SK-N-MC (cell line): ENCODE results near the gene HOMER3.
A peak's percentile ranks its signal among the peaks of the same experiment; 100 is the strongest.

Experiments used
- DNase-seq: peaks from one replicate; pipeline ENCODE4 v3.0.0-alpha.2; 2011; ENCODE audit warnings: low read depth, low spot score
- H3K27ac ChIP-seq: fragments of 200-600 bp; sonication (generic); 2 replicates; pipeline ENCODE4 v1.5.1; 2016; ENCODE audit warnings: mixed run types
- H3K36me3 ChIP-seq: fragments of 200-600 bp; sonication (generic); 2 replicates; pipeline ENCODE4 v1.6.1; 2017; ENCODE audit warnings: antibody characterized with exemption, low read length, mixed read lengths; ENCODE audit not compliant: insufficient read depth
- H3K4me3 ChIP-seq: fragments of 200-600 bp; sonication (generic); 2 replicates; pipeline ENCODE4 v1.5.1; 2016
- H3K9ac ChIP-seq: fragments of 200-600 bp; sonication (generic); 2 replicates; pipeline ENCODE4 v1.8.0; 2017; ENCODE audit warnings: mixed run types, mixed read lengths; ENCODE audit not compliant: insufficient read length
- H3K9me3 ChIP-seq: fragments of 200-600 bp; sonication (generic); 2 replicates; pipeline ENCODE4 v1.6.1; 2017; ENCODE audit warnings: low read depth, mild to moderate bottlenecking, antibody characterized with exemption, low read length, moderate library complexity, mixed read lengths
- EZH2 ChIP-seq: fragments of 200-600 bp; sonication (generic); IDR thresholded peaks from one replicate; pipeline ENCODE4 v1.6.1; 2017; ENCODE audit warnings: antibody characterized with exemption
- FOXP2 ChIP-seq: optimal IDR thresholded peaks from 2 replicates; pipeline ENCODE3; 2011; ENCODE audit warnings: mild to moderate bottlenecking, moderate library complexity; ENCODE audit not compliant: insufficient read depth; ENCODE audit errors: extremely low read length, control extremely low read depth
- POLR2AphosphoS5 ChIP-seq: IDR thresholded peaks from 2 replicates; pipeline ENCODE4 v1.6.1; 2012; ENCODE audit warnings: mild to moderate bottlenecking, low read depth, low read length, borderline replicate concordance

The HOMER3 gene

GRCh38 chr19:18940769-18941627, at the start of gene HOMER3:
Gene HOMER3, minus strand, starts transcription at chr19:18941217. Its CDS starts 2,235 bp downstream, at chr19:18938982.
- no peaks in the 10 kb centered on the region for H3K9me3 ChIP-seq
- no peak for TF ChIP-seq FOXP2
- no peak for TF ChIP-seq EZH2
- no peak for TF ChIP-seq POLR2AphosphoS5
- no peak for DNase-seq
- peak within 1 kb of the TSS; percentile 75 for H3K9ac ChIP-seq
- H3K27ac ChIP-seq: no peak within 1 kb of the TSS
- no peaks in the 10 kb centered on the region for H3K36me3 ChIP-seq
- H3K4me3 ChIP-seq: peak within 1 kb of the TSS; percentile 87

DNA sequence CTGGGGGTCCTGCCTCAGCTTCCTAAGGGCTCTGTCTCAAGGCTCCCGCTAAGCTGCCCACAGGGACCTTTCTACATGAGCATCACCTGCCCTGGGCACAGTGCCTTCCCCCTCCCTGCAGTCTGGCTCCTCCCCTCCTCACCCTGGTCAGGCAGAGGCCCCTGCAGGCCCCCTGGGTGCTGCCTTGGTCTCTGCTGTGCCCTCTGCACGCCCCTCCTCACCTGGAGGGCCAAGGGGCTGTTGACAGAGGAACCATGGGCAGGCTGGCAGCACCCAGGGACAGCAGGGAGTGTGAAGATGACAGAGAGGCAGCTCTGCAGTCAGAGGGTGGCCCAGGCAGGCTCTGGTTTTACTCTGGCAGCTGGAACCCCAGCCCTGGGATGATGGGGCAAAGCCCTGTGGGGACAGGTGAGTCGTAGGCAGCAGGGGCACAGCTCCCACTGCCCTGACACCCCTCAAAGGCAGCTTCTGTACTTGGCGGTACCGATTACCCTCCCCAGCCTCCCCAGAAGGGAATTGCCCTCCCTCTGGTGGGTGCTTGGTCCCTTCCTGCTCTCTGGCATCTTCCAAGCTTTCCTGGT, 49.2 kb upstream of the HOMER3 start:
- Histone ChIP-seq H3K9me3 (no peaks in the 10 kb centered on the region), H3K36me3 (peaks cover 27% of the 10 kb centered on the region), H3K9ac (no peak overlapping the region), H3K27ac (no peak overlapping the region), H3K4me3 (no peak overlapping the region)
- DNase-seq: no peak
- TF ChIP-seq FOXP2 (no peak), EZH2 (no peak), POLR2AphosphoS5 (no peak; the same call in 1 of the 2 replicates)

- no peak for TF ChIP-seq POLR2AphosphoS5
- no peak for TF ChIP-seq EZH2
- no peak for TF ChIP-seq FOXP2
- Histone ChIP-seq H3K36me3 (peaks cover 18% of the 10 kb centered on the region), H3K9ac (no peak overlapping the region), H3K27ac (no peak overlapping the region), H3K4me3 (no peak overlapping the region), H3K9me3 (no peaks in the 10 kb centered on the region)
- no peak for DNase-seq
Observed at GRCh38 chr19:18989316-18989715, 48.3 kb upstream of the HOMER3 start.

DNA sequence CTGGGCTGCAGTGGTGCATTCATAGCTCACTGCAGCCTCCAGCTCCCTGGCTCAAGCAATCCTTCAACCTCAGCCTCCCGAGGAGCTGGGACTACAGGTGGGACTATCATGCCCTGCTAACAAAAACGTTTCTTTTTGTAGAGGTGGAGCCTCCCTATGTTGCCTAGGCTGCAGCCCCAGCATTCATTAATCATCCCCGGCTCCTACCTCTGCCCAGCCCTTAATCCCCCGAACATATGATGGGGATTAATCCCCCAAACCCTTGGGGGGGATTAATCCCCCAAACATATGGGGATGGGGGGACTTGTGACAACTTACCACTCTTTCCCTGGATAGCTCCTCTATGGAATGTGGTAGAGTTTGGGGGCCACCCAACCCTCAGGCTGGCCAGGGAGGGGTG, 46.4 kb upstream of the HOMER3 start:
- Histone ChIP-seq H3K9me3 (no peaks in the 10 kb centered on the region), H3K27ac (no peak overlapping the region), H3K4me3 (no peak overlapping the region), H3K36me3 (no peaks in the 10 kb centered on the region; the same call in 1 of the 2 replicates), H3K9ac (no peak overlapping the region)
- TF ChIP-seq EZH2: no peak
- TF ChIP-seq POLR2AphosphoS5: no peak
- no peak for TF ChIP-seq FOXP2
- no peak for DNase-seq

- TF ChIP-seq FOXP2 (no peak), EZH2 (no peak), POLR2AphosphoS5 (no peak)
- no peak overlapping the region for H3K27ac ChIP-seq
- no peak for DNase-seq
- no peak overlapping the region for H3K4me3 ChIP-seq
- H3K9me3 ChIP-seq: no peaks in the 10 kb centered on the region
- H3K36me3 ChIP-seq: no peaks in the 10 kb centered on the region
- no peak overlapping the region for H3K9ac ChIP-seq
Observed at GRCh38 chr19:18985257-18985656, 44.2 kb upstream of the HOMER3 start.

DNA sequence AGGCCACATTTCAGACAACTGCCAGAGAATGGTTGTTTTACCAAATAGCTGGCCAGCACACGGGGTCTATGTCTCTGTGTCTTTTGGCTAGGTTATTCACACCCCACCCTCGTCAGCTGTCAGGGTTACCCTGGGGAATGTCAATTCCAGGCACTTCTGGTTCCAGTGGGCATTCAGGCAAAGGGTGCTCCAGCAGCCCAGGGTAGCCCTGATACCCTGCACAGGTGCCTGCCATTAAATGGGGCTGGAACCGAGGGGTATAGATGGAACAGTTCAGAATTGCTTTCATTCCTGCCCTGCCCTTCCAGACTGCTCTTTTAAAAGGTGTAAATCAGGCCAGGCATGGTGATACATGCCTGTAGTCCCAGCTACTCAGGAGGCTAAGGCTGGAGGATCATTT, 43.2 kb upstream of the HOMER3 start:
- Histone ChIP-seq H3K4me3 (no peak overlapping the region), H3K9me3 (no peaks in the 10 kb centered on the region), H3K9ac (no peak overlapping the region), H3K27ac (no peak overlapping the region), H3K36me3 (no peaks in the 10 kb centered on the region)
- TF ChIP-seq POLR2AphosphoS5: no peak
- no peak for TF ChIP-seq FOXP2
- TF ChIP-seq EZH2: no peak
- DNase-seq: no peak

DNA sequence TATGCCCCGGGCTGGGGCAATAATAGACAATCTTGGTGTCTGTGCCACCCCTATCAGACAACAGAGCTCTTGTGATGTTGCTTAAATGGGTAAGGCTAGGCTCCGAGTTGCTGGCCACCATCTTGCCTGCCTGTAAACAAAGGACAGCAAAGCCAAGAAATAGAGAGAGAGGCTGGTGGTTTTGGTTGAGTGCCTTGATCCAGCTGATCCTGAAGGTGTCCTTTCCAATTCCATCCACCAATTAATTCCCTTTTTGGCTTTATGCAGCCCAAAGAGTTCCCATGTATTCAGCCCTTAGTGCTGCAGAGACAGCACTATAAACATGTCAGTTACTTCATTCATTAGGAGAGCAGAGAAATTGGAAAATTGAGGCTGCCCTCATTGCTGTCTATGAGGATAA, 41.7 kb upstream of the HOMER3 start:
- H3K36me3 ChIP-seq: no peaks in the 10 kb centered on the region
- no peak overlapping the region for H3K4me3 ChIP-seq
- DNase-seq: no peak
- no peak overlapping the region for H3K27ac ChIP-seq
- H3K9ac ChIP-seq: no peak overlapping the region
- TF ChIP-seq FOXP2 (no peak), EZH2 (no peak), POLR2AphosphoS5 (no peak)
- no peaks in the 10 kb centered on the region for H3K9me3 ChIP-seq

- H3K9me3 ChIP-seq: no peaks in the 10 kb centered on the region
- no peak overlapping the region for H3K27ac ChIP-seq
- no peak for TF ChIP-seq FOXP2
- TF ChIP-seq EZH2: no peak
- TF ChIP-seq POLR2AphosphoS5: no peak
- no peak for DNase-seq
- no peak overlapping the region for H3K9ac ChIP-seq
- no peaks in the 10 kb centered on the region for H3K36me3 ChIP-seq
- H3K4me3 ChIP-seq: no peak overlapping the region
Observed at GRCh38 chr19:18980432-18981020, 39.5 kb upstream of the HOMER3 start.

DNA sequence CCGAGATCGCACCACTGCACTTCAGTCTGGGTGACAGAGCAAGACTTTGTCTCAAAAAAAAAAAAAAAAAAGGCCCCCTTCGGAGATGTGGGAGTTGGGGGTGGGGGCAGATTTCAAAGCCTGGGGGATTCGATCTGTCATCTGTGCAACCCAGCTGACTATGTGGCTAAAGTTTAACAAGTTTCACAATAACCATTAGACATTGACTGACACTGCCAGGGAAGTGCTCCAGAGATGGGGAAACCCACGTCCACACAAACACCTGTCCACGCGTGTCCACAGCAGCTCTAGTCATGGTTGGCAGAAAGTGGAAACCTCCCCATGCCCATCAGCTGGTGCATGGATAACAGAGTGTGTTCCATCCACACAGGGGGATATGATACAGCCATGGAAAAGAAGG, 37.6 kb upstream of the HOMER3 start:
- Histone ChIP-seq H3K9ac (no peak overlapping the region), H3K9me3 (no peaks in the 10 kb centered on the region), H3K36me3 (no peaks in the 10 kb centered on the region), H3K27ac (no peak overlapping the region), H3K4me3 (no peak overlapping the region)
- no peak for DNase-seq
- TF ChIP-seq POLR2AphosphoS5: no peak
- no peak for TF ChIP-seq FOXP2
- no peak for TF ChIP-seq EZH2
